BJ (cell line): ENCODE data around the gene CCDC33. TPM values are rescaled to one million over a fixed set of nuclear protein-coding genes. Genes with fewer than 3 reads are reported as not detected.

Source experiments
- CTCF ChIA-PET: fragments of 350-600 bp; formaldehyde crosslinking; extraction: SDS; loops from one replicate; lab custom pipeline; 2021; ENCODE audit warnings: antibody characterized with exemption, inconsistent platforms; lab: Yijun Ruan, JAX
- POLR2A ChIA-PET: fragments of 300-600 bp; sonication (Branson Sonifier 250); formaldehyde crosslinking; extraction: SDS; loops from one replicate; lab custom pipeline; 2021; ENCODE audit warnings: antibody characterized with exemption; lab: Charles Lee
- DNase-seq: peaks from one replicate; pipeline ENCODE4 v3.0.0-alpha.2; 2011; ENCODE audit warnings: low read depth
- H3K27me3 ChIP-seq: 2 replicates; pipeline ENCODE4 v1.6.0; 2011; ENCODE audit warnings: low read length; ENCODE audit not compliant: control insufficient read depth, insufficient read depth
- H3K36me3 ChIP-seq: 2 replicates; pipeline ENCODE4 v1.5.1; 2011; ENCODE audit warnings: low read length; ENCODE audit not compliant: control insufficient read depth, insufficient read depth
- H3K4me3 ChIP-seq: 2 replicates; pipeline ENCODE4 v1.5.1; 2011; ENCODE audit warnings: low read depth, mild to moderate bottlenecking, control low read depth, low read length
- polyA plus RNA-seq: library from polyadenylated mRNA; depleted of rRNA; stranded (reverse); fragments of >200 nt; gene quantifications from 2 replicates; pipeline ENCODE4 v1.2.3, GENCODE V29; 2011
- TF ChIP-seq, protein P1 (sequence below): IDR thresholded peaks from 2 replicates; pipeline ENCODE4 v1.5.1; 2011; ENCODE audit warnings: low read depth, mild to moderate bottlenecking, control low read depth, inconsistent platforms, low read length, moderate library complexity; ENCODE audit not compliant: insufficient read depth

The CCDC33 gene
- polyA plus RNA-seq, 1 experiment = 0.26 TPM

DNA sequence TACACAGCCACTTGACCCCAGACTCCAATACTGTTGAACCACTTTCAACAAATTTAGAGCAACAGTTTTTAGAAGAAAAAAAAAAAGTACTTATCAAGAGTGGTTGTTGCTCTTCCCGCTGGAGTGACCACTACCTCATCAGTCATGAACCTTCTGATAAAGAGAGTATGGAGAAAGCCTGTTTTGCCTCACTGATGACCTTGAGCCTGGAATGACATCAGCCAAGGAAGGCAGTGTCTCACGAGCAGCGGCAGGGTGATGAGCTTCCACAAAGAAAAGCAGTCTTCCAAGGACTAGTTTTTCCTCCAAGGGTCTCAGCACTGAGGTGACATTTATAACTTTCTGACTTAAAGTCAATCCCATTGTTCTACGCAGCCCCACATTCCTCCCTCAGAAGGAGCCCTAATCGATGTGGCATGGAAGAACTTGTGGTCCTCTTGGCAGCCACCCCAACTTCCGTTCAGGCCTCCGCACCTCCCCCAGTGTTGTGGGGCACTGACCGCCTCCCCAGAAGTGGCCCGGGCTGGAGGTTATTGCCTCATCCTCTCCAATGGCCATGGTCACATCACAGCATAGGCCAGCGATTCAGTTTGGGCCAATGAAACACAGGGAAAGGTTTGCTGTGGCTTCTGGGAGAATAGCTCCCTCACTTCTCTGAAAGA lies 133.1 kb downstream of the CCDC33 start:
- CTCF ChIA-PET = interaction anchor here (0.8 to 26.7 kb wide), 7 partner anchors 10 to 581 kb away, joined by 3 to 622 read pairs (median 5); partner anchors contain the start of gene SEMA7A

DNA sequence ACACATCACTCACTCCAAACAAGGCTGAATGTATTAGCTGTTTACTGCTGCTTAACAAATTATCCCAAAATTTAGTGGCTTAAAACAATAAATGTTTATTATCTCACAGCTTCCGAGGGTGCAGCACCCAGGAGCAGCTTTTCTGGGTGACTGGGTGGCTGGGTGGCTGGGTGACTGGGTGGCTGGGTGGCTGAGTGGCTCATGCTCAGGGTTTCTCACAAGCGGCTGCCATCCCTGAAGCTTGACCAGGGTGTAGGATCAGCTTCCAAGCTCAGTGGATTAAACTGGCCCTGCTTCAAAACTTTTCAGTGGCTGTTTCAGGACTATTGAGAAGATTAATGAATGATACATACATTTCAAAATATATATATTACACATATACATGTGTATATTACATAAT lies 133.6 kb downstream of the CCDC33 start:
- Histone ChIP-seq H3K36me3 (no peaks in the 10 kb centered on the region), H3K27me3 (peaks cover 5% of the 10 kb centered on the region), H3K4me3 (no peak overlapping the region)
- TF ChIP-seq, protein P1, sequence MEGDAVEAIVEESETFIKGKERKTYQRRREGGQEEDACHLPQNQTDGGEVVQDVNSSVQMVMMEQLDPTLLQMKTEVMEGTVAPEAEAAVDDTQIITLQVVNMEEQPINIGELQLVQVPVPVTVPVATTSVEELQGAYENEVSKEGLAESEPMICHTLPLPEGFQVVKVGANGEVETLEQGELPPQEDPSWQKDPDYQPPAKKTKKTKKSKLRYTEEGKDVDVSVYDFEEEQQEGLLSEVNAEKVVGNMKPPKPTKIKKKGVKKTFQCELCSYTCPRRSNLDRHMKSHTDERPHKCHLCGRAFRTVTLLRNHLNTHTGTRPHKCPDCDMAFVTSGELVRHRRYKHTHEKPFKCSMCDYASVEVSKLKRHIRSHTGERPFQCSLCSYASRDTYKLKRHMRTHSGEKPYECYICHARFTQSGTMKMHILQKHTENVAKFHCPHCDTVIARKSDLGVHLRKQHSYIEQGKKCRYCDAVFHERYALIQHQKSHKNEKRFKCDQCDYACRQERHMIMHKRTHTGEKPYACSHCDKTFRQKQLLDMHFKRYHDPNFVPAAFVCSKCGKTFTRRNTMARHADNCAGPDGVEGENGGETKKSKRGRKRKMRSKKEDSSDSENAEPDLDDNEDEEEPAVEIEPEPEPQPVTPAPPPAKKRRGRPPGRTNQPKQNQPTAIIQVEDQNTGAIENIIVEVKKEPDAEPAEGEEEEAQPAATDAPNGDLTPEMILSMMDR = no peak
- POLR2A ChIA-PET = no interaction called here
- CTCF ChIA-PET = interaction anchor here (0.9 to 26.7 kb wide), 4 partner anchors 9 to 400 kb away, joined by 4 to 622 read pairs (median 37); partner anchors contain the start of gene SEMA7A
- DNase-seq = no peak

More for the DNA sequence above, 133.1 kb downstream of the CCDC33 start:
- no peak overlapping the region for H3K4me3 ChIP-seq
- H3K36me3 ChIP-seq = no peaks in the 10 kb centered on the region
- TF ChIP-seq, protein P1 = no peak
- POLR2A ChIA-PET = no interaction called here
- H3K27me3 ChIP-seq = peaks cover 5% of the 10 kb centered on the region
- DNase-seq = no peak

DNA sequence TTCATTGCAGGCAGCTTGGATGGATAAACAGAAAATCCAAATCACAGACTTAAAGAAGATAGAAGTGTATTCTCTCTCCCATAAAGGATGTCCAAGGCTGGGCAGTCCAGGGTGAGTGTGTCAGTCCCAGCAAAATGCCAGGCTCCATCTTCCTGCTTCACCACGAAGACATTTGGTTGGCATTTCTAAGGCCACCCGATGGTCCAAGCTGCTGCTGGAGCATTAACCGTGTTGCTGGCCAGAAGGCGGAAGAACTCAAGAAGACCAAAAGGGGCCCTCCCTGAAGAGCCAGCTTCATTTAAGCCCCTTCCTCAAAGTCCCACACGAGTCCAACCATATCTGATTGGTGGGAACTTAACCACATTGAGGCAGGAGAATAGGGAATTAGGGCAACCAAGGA lies 134.3 kb downstream of the CCDC33 start:
- POLR2A ChIA-PET = no interaction called here
- no peak overlapping the region for H3K4me3 ChIP-seq
- H3K27me3 ChIP-seq = peaks cover 5% of the 10 kb centered on the region
- TF ChIP-seq, protein P1 = no peak
- no peak for DNase-seq
- H3K36me3 ChIP-seq = no peaks in the 10 kb centered on the region
- CTCF ChIA-PET = interaction anchor here (0.6 to 26.7 kb wide), 4 partner anchors 65 to 988 kb away, joined by 3 to 622 read pairs (median 37); partner anchors contain the start of gene SEMA7A

DNA sequence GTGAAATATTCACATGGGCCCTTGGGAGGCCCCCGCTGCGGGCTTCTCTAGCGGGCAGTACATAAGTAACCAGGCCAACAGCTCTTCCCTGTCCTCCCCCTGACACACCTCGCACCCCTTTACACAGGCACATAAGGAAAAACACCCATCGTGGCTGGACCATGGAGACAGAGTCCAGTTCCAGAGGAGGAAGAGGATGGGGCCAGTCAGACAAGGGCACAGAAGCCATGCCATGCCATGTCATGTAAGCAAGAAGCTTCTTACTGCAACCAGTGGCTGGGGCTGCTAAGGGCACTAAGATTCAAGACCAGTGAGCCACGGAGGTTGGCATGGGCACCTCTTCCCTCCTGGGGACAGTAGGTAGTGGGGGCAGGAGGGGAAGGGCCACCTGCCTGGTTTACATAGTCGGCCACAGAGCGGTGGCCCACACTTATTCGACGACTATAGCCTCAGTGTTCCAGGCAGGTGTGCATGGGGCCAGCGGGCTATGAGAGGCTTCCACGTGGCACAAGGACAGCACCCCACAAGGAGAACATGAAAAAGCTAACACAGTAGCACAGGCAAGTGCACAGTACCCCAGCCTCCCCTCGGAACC lies 137.0 kb downstream of the CCDC33 start:
- ChIA-PET POLR2A (no interaction called here), CTCF (interaction anchor here (0.6 to 26.7 kb wide), 20 partner anchors 9 to 577 kb away, joined by 3 to 622 read pairs (median 4); partner anchors contain the start of gene SEMA7A)
- Histone ChIP-seq H3K27me3 (peaks cover 5% of the 10 kb centered on the region), H3K4me3 (no peak overlapping the region), H3K36me3 (no peaks in the 10 kb centered on the region)
- no peak for DNase-seq
- TF ChIP-seq, protein P1 = no peak
